Measurements from ENCODE around the gene SMAD7. TPM values are rescaled to one million over a fixed set of nuclear protein-coding genes. Genes with fewer than 3 reads are reported as not detected.

SMAD7 gene
- total RNA-seq, 1 experiment from 2014 or later = 12.3 TPM

DNA sequence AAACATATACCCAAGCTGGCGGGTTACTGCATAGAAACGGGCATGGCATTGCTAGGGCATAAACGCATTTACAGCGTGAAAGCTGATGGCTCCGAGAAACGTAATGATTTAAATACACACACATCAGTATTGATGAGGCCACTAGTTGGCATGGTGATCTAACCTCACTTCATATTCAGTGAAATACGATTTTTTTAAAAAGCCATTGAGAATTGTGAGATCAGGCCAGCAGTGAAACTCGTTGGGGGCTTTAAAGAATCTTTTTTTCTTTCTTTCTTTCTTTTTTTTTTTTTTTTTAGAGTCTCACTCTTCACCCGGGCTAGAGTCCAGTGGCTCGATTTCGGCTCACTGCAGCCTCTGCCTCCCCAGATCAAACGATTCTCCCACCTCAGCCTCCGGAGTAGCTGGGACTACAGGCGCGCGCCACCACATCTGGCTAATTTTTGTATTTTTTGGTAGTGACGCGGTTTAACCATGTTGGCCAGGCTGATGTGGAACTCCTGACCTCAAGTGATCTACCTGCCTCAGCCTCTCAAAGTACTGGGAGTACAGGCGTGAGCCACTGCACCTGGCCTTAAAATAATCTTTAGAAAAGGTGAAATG, 2.4 kb upstream of the SMAD7 start:
- H3K27me3 Mint-ChIP-seq (ENCODE audit: insufficient read depth, unreplicated experiment) = no peaks in the 10 kb centered on the region
- H3K27ac Mint-ChIP-seq (ENCODE audit: low read depth, unreplicated experiment) = peak overlapping the region; percentile 95
- ChIA-PET CTCF (interaction anchor here (0.5 to 1.0 kb wide), 6 partner anchors 15 to 226 kb away, joined by 3 to 5 read pairs (median 3); no protein-coding TSS in a partner anchor), POLR2A (interaction anchor here (0.5 to 3.8 kb wide), 15 partner anchors 9 to 834 kb away, joined by 3 to 29 read pairs (median 3); no protein-coding TSS in a partner anchor)
- no peaks in the 10 kb centered on the region for H3K36me3 Mint-ChIP-seq (ENCODE audit: insufficient read depth, unreplicated experiment)
- TSS peak; percentile 47 for BruUV-seq (replicated peaks)
- no peaks in the 10 kb centered on the region for H3K9me3 Mint-ChIP-seq (ENCODE audit: unreplicated experiment)
- TF ChIP-seq, protein P1, sequence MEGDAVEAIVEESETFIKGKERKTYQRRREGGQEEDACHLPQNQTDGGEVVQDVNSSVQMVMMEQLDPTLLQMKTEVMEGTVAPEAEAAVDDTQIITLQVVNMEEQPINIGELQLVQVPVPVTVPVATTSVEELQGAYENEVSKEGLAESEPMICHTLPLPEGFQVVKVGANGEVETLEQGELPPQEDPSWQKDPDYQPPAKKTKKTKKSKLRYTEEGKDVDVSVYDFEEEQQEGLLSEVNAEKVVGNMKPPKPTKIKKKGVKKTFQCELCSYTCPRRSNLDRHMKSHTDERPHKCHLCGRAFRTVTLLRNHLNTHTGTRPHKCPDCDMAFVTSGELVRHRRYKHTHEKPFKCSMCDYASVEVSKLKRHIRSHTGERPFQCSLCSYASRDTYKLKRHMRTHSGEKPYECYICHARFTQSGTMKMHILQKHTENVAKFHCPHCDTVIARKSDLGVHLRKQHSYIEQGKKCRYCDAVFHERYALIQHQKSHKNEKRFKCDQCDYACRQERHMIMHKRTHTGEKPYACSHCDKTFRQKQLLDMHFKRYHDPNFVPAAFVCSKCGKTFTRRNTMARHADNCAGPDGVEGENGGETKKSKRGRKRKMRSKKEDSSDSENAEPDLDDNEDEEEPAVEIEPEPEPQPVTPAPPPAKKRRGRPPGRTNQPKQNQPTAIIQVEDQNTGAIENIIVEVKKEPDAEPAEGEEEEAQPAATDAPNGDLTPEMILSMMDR (IDR thresholded peaks at IDR 0.05; ENCODE audit: unreplicated experiment) = no peak
- intact Hi-C loops (cut with micrococcal nuclease) = no loop called here
- H3K4me1 Mint-ChIP-seq (ENCODE audit: insufficient read depth, unreplicated experiment) = peaks cover 33% of the 10 kb centered on the region
- H3K4me3 Mint-ChIP-seq (ENCODE audit: unreplicated experiment) = peak overlapping the region; percentile 91
- no peak for DNase-seq (ENCODE audit: unreplicated experiment)

DNA sequence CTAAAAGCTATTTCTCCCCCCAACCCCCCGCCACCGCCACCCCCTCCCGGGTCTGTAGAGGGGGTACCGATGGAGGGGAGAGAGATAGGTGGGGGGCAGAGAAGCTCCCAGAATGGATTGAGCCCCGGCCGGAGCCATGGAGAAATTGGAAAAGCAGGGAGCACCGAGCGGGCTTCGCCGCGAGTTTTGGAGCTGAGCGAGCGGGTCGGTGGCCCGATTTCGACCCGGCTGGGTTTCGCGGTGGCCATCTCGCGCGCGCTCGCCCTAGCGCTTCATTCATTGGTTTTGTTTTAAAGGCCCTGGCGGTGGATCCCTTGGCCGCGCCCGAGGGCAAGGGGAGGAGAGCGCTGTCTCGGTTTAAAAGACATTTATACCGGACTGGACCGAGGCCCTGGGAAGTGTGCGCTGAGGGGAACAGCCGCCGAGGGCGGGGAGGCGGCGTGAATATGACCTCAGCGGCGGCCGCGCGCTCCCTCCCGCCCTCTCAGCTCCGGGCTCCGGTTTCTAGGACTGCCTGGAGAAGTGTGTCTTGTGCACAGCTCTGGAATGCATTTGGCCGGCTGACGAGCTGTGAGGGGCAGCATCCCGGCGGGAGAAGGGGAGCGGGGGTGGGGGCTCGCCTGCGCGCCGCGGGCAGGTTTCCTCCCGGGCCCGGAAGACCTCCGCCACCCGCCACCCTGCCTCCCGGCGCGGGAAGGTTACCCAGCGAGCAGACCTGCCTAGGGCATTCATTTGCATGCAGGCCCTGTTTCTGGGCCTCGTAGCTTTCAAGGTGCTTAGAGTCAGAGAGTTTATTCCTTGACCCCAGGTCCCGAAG, 1.7 kb upstream of the SMAD7 start:
- CTCF ChIA-PET = interaction anchor here (0.6 to 1.5 kb wide), 6 partner anchors 10 to 478 kb away, joined by 3 to 7 read pairs (median 4); no protein-coding TSS in a partner anchor
- peak overlapping the region; percentile 91 for H3K4me3 Mint-ChIP-seq (ENCODE audit: unreplicated experiment)
- H3K36me3 Mint-ChIP-seq (ENCODE audit: insufficient read depth, unreplicated experiment) = no peaks in the 10 kb centered on the region
- peak; percentile 81 for DNase-seq (ENCODE audit: unreplicated experiment)
- peak overlapping the region; percentile 95 for H3K27ac Mint-ChIP-seq (ENCODE audit: low read depth, unreplicated experiment)
- H3K4me1 Mint-ChIP-seq (ENCODE audit: insufficient read depth, unreplicated experiment) = peaks cover 40% of the 10 kb centered on the region
- intact Hi-C loops (cut with micrococcal nuclease) = loop anchor here (1.0 kb wide), 1 partner anchor 46 kb away; no protein-coding TSS in a partner anchor
- H3K9me3 Mint-ChIP-seq (ENCODE audit: unreplicated experiment) = no peaks in the 10 kb centered on the region
- H3K27me3 Mint-ChIP-seq (ENCODE audit: insufficient read depth, unreplicated experiment) = no peaks in the 10 kb centered on the region
- TF ChIP-seq, protein P1 (IDR thresholded peaks at IDR 0.05; ENCODE audit: unreplicated experiment) = no peak
- no TSS peak for BruUV-seq (replicated peaks)
- POLR2A ChIA-PET = interaction anchor here (0.5 to 3.8 kb wide), 28 partner anchors 8 to 834 kb away, joined by 3 to 29 read pairs (median 3); partner anchors contain the start of gene DYM

DNA sequence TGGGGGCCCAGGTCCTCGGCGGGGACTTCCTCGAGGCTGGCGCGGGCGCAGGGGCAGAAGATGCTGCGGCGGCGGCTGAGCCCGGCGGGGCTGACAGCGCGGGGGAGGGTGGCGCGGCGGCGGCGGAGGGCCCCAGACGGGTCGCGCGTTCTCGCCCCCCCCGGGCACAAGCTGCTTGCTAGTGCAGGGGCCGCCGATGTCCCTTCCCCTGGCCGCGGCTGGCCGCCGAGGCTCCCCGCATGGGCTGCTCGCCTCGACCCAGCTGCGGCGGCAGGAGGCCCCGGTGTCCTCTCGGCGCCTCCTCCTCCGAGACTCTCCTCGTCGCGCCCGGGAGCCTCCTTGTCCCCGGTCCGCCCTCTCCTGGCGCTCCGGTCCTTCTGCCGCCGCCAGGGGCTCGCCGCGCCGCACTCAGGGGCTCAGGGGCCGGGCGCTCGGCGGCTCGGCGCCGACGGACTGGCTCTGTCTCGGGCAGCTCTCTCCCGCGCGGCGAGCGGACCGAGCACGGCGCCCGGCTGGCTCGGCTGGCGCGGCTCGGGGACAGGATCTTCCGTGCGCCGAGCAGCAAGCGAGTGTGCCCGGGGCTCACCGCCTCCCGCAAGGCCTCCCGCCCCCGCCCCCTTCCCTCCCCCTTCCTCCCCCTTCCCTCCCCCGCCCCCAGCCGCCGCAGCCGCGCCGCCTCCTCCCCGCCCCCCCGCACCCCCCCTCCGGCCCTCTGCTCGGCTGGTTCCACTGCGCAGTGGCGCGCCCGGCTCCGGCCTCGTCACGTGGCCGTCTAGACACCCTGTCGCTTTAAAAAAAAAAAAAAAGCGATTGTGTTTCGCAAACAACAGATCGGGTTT, 902 bp upstream of the SMAD7 start:
- BruUV-seq (replicated peaks) = no TSS peak
- Mint-ChIP-seq H3K9me3 (ENCODE audit: unreplicated experiment) (no peaks in the 10 kb centered on the region), H3K4me3 (ENCODE audit: unreplicated experiment) (peak overlapping the region; percentile 91), H3K27me3 (ENCODE audit: insufficient read depth, unreplicated experiment) (no peaks in the 10 kb centered on the region), H3K4me1 (ENCODE audit: insufficient read depth, unreplicated experiment) (peaks cover 42% of the 10 kb centered on the region), H3K27ac (ENCODE audit: low read depth, unreplicated experiment) (peak overlapping the region; percentile 95), H3K36me3 (ENCODE audit: insufficient read depth, unreplicated experiment) (no peaks in the 10 kb centered on the region)
- intact Hi-C loops (cut with micrococcal nuclease) = loop anchor here (1.0 to 2.0 kb wide), 2 partner anchors 47 to 69 kb away; no protein-coding TSS in a partner anchor
- TF ChIP-seq, protein P1 (IDR thresholded peaks at IDR 0.05; ENCODE audit: unreplicated experiment) = peak; percentile 9
- CTCF ChIA-PET = interaction anchor here (0.6 to 1.5 kb wide), 8 partner anchors 10 to 478 kb away, joined by 3 to 7 read pairs (median 3); no protein-coding TSS in a partner anchor
- DNase-seq (ENCODE audit: unreplicated experiment) = peak; percentile 90
- POLR2A ChIA-PET = interaction anchor here (0.6 to 3.8 kb wide), 24 partner anchors 8 to 535 kb away, joined by 3 to 29 read pairs (median 4); partner anchors contain the start of gene DYM
